NCI-H1436 treated with DMSO at 0.1 percent for 48 hours (cell line): Measurements from ENCODE around the gene MYADML2.

ENCODE experiments used
- DNase-seq: peaks from one replicate; lab custom pipeline; 2025; lab: John Stamatoyannopoulos, UW

The MYADML2 gene

DNA sequence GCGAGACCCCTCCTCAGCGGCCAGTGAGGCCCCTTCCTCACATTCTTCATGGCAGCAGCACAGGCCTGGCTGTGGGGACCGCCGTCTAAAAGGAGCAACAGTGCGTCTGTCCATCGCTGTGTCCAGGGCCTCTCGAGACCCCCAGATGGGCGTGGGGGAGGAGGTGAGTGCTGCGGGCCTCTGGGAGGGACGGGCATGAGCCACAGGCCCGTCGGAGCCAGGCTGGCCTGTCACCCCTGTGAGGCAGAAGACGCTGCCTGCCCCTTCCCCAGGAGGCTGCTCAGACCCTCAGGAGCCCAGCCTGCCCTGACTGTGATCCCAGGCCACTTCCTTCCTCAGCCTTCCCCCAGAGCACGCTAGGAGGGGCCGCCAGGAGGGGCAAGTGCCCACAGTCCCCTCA is 7.8 kb downstream of the MYADML2 start:
- no peak for DNase-seq

GRCh38 chr17:81935709-81936084 is 11.3 kb downstream of the MYADML2 start:
- DNase-seq, result no peak

- DNase-seq, result no peak
These were observed 12.0 kb downstream of the MYADML2 start for GRCh38 chr17:81934850-81935708.

- DNase-seq, result no peak
These were observed 12.8 kb downstream of the MYADML2 start for GRCh38 chr17:81934098-81934757.

DNA sequence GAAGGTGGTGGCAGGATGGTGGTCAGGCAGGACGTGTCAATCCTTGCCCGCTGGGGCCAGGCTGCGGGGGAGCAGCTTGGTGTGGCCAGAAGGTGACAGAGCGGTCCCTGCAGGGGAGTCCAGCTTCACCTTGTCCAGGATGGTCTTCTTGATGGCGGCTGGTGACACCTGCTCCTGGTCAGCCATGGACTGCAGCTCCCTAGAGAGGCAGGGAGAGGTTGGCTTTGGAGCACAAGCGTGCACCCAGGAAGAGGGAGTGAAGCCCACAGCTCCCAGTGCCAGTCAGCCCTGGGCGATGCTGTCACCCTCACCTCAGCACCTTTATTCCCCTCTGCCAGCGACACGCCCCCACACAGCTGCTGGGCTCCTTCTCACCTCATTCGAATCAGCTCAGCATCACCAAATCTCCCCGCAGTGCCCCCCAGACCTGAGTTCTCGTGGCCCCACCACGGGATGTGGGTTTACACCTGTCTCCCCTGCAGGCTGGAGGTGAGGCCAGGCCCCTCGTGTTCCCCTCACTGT is 13.8 kb downstream of the MYADML2 start:
- no peak for DNase-seq

GRCh38 chr17:81932333-81932983 is 14.6 kb downstream of the MYADML2 start:
- DNase-seq, result no peak

GRCh38 chr17:81931557-81932332 is 15.3 kb downstream of the MYADML2 start:
- no peak for DNase-seq

- no peak for DNase-seq
These were observed 15.9 kb downstream of the MYADML2 start for GRCh38 chr17:81931189-81931556.

GRCh38 chr17:81930142-81931125 is 16.6 kb downstream of the MYADML2 start:
- no peak for DNase-seq

DNA sequence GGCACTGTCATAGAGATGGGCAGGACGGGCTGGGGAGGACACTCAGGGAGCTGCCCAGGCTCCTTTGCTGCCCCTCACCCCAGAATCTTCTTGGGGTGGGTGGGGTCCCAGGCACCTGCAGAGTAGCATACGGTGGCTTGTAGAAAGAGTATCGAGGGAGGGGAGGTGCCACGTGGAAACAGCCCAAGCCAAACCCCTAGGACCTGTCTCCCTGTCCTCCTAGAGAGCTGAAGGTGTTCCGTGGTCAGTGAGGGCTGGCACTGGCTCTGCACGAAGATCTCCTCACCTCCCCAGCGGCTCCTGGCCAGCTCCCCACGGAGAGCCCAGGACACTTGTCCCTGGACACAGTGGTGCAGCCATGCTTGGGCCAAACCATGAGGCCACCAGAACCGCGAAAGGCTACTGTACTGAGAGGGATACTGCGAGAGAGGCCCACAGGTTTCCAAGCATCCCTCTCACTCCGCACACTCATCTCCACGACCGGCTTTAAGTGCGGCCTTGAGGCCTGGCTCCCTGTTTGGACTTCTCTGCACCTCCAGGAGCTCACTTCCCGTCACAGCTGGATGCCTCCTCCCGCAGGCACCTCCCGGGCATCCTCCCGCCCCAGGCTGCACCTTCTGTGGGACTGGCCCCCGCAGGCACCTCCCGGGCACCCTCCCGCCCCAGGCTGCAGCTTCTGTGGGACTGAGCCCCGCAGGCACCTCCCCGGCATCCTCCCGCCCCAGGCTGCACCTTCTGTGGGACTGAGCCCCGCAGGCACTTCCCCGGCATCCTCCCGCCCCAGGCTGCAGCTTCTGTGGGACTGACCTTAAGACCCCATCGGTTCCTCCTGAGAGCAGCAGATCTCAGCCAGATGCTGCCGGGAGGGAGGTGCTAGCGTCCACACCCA is 17.5 kb downstream of the MYADML2 start:
- no peak for DNase-seq

DNA sequence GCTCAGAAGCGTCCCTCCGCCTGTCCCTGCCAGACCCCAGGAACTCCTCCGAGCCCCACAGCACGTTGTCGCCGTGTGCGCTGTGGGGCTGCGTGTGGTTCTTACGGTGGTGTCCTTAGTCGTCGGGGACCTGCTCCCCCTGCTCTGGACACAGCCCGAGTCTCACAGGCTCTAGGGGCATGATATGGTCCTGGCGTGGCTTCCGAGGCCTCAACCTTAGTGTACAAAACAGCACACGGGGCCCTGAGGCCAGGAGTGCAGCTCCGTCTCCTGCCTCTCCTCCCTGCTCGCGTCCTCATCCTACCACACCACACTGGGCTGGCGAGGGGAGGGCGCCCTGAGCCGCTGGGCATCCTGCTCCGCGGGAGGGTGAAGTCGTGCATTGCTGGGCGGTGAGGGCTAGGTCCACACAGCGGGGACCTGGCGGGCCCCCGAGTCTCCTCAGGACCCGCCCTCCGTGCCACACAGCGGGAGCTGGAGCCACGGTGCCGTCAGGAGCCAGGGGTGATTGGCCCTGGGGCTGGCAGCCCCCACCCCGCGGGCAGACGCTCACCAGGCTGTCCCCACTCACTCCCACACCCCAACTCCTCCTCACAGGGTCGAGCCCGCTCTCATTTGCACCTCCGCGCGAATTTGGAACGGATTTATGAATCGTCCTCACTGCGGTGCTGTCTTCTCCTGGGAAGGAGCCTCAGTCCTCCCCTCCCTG is 18.3 kb downstream of the MYADML2 start:
- DNase-seq, result no peak

GRCh38 chr17:81927653-81928543 is 19.1 kb downstream of the MYADML2 start, which contains the start of gene MAFG:
MAFG (minus strand) TSS chr17:81927735; CDS start chr17:81923185, 4,550 bp downstream.
- peak; percentile 81 for DNase-seq

GRCh38 chr17:81927152-81927652 is 19.8 kb downstream of the MYADML2 start:
- no peak for DNase-seq

DNA sequence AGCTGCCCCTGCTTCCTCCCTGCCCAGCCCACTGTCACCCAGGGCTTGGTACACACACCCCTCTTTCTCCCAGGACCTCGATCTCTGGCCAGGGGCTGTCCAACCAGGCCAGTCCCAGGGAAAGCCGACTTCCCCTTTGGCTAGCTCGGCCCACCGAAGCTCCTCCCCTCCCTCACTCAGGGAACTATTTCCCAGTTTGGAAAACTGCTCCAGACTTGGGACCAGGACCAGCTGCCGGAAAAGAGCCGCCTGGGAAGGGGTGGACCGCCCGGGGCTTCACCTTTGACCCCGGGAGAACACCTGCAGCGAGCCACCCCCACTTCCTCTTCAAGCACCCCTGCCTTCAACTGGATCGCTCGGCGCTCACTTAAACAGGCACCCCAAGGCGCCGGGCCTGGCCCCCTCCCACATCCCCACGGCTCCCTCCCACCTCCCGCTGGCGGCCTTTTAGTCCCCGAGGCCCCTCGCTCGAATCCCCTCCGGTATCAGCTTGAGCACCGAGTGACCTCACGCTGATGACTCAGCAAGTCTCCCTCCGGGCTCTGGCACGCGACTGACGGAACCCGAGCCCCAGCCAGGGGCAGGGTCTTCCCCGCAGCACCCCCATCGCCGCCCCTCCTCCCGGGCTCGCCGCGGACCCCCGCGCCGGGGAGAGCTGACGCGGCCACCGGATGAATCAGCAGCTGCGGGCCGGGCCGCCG is 20.4 kb downstream of the MYADML2 start:
- no peak for DNase-seq

DNA sequence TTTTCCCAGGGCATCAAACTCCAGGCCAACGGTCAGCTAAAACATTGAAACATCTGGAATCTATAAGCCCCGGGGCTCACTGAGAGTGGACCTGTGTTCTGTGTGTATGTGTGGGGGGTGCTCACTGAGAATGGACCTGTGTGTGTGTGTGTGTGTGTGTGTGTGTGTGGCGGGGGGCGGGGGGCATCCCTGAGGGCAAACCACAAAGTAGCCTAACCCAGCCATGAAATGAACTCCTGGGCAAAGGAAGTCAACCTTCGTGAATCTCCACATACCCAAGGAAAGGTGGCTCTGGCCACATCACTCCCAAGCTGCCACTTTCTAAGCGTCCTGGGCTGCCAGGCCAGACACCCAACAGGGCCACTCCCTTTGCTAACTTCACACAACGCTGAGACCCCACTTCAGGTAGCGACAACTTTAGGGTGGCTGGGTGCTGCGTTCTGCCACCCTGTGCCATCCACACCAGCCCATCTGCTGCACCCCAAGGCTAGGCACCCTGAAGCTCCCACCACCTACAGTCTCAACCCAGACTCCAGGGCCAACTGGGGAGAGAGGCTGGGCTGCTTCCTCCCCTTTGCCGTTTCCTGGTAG is 21.1 kb downstream of the MYADML2 start:
- DNase-seq, result no peak
